ENCODE results near the gene LCN6.

Gene LCN6

GRCh38 chr9:136744773-136745172 lies 3.6 kb downstream of the LCN6 start:
- no peak for DNase-seq (ENCODE audit: low spot score)

- DNase-seq (ENCODE audit: low spot score), result no peak
Measured at GRCh38 chr9:136743639-136744211, 4.6 kb downstream of the LCN6 start.

- no peak for DNase-seq (ENCODE audit: low spot score)
Measured at GRCh38 chr9:136742591-136743391, 5.5 kb downstream of the LCN6 start, which contains the start of gene LCN10. Gene LCN10 (minus strand): TSS chr9:136742940. CDS start chr9:136742903, 37 bp downstream.

GRCh38 chr9:136741883-136742571 lies 6.3 kb downstream of the LCN6 start:
- no peak for DNase-seq (ENCODE audit: low spot score)

GRCh38 chr9:136740971-136741882 lies 7.1 kb downstream of the LCN6 start:
- DNase-seq (ENCODE audit: low spot score), result no peak

GRCh38 chr9:136740491-136740890 lies 7.8 kb downstream of the LCN6 start:
- DNase-seq (ENCODE audit: low spot score), result no peak

- DNase-seq (ENCODE audit: low spot score), result no peak
Measured at GRCh38 chr9:136740069-136740468, 8.3 kb downstream of the LCN6 start.

GRCh38 chr9:136739509-136739908 lies 8.8 kb downstream of the LCN6 start:
- DNase-seq (ENCODE audit: low spot score), result no peak

GRCh38 chr9:136738960-136739359 lies 9.4 kb downstream of the LCN6 start:
- no peak for DNase-seq (ENCODE audit: low spot score)

- DNase-seq (ENCODE audit: low spot score), result no peak
Measured at GRCh38 chr9:136735812-136736480, 12.4 kb downstream of the LCN6 start.

GRCh38 chr9:136734837-136735496 lies 13.4 kb downstream of the LCN6 start:
- no peak for DNase-seq (ENCODE audit: low spot score)

- no peak for DNase-seq (ENCODE audit: low spot score)
Measured at GRCh38 chr9:136733611-136734010, 14.7 kb downstream of the LCN6 start.

- no peak for DNase-seq (ENCODE audit: low spot score)
Measured at GRCh38 chr9:136732444-136733178, 15.7 kb downstream of the LCN6 start.

GRCh38 chr9:136729926-136730325 lies 18.4 kb downstream of the LCN6 start:
- no peak for DNase-seq (ENCODE audit: low spot score)

GRCh38 chr9:136729144-136729543 lies 19.2 kb downstream of the LCN6 start:
- no peak for DNase-seq (ENCODE audit: low spot score)

- peak; percentile 79 for DNase-seq (ENCODE audit: low spot score)
Measured at GRCh38 chr9:136728548-136729123, 19.7 kb downstream of the LCN6 start.

- DNase-seq (ENCODE audit: low spot score), result peak; percentile 98
Measured at GRCh38 chr9:136728080-136728547, 20.2 kb downstream of the LCN6 start.

GRCh38 chr9:136726631-136727191 lies 21.6 kb downstream of the LCN6 start:
- DNase-seq (ENCODE audit: low spot score), result peak; percentile 67

GRCh38 chr9:136726118-136726517 lies 22.2 kb downstream of the LCN6 start:
- no peak for DNase-seq (ENCODE audit: low spot score)
